Spleen (tissue), 11 donors: Measurements from ENCODE around the gene ACSL5. TPM values are rescaled to one million over a fixed set of nuclear protein-coding genes. Genes with fewer than 3 reads are reported as not detected.

Experiments used
- DNase-seq: peaks from one replicate; pipeline ENCODE4 v3.0.0-alpha.2; 2020
- H3K27ac ChIP-seq, 8 donors: fragments of 200-600 bp; sonication (generic) in 7 of 8; 1 replicate in 4 of 8; 2 replicates in 4 of 8; pipeline versions ENCODE4 v1.5.0 to v1.8.0; 2016 to 2021; ENCODE audit warnings: inconsistent platforms in 4 of 8, mild to moderate bottlenecking in 4 of 8, moderate library complexity in 1 of 8
- H3K27me3 ChIP-seq, 7 donors: fragments of 200-600 bp; sonication (generic) in 6 of 7; replicated peaks in 1 of 7; 1 replicate in 4 of 7; 2 replicates in 3 of 7; pipeline versions ENCODE4 v1.5.0 to v1.8.0; 2016 to 2021; ENCODE audit warnings: inconsistent platforms in 3 of 7, mild to moderate bottlenecking in 1 of 7
- H3K36me3 ChIP-seq, 6 donors: fragments of 200-600 bp; sonication (generic) in 5 of 6; 1 replicate in 4 of 6; 2 replicates in 2 of 6; pipeline versions ENCODE4 v1.5.0 to v1.8.0; 2016 to 2021; ENCODE audit warnings: inconsistent platforms in 2 of 6
- H3K4me1 ChIP-seq, 6 donors: fragments of 200-600 bp; sonication (generic) in 5 of 6; 1 replicate in 3 of 6; 2 replicates in 3 of 6; pipeline versions ENCODE4 v1.5.0 to v1.8.0; 2016 to 2021; ENCODE audit warnings: inconsistent platforms in 3 of 6
- H3K4me3 ChIP-seq, 8 donors: fragments of 200-600 bp; sonication (generic) in 7 of 8; 1 replicate in 4 of 8; 2 replicates in 4 of 8; pipeline versions ENCODE4 v1.5.0 to v1.8.0; 2016 to 2021; ENCODE audit warnings: inconsistent platforms in 4 of 8, mild to moderate bottlenecking in 4 of 8, moderate library complexity in 2 of 8
- H3K9me3 ChIP-seq, 8 donors: fragments of 200-600 bp; sonication (generic) in 7 of 8; 1 replicate in 4 of 8; 2 replicates in 4 of 8; pipeline versions ENCODE4 v1.5.0 to v1.8.0; 2016 to 2021; ENCODE audit warnings: inconsistent platforms in 4 of 8
- POLR2AphosphoS5 ChIP-seq, 3 donors: sonication (generic); formaldehyde crosslinking; IDR thresholded peaks; one replicate each; pipeline ENCODE4 v1.5.1; 2017; ENCODE audit warnings: antibody characterized with exemption in 3 of 3
- WGBS, 5 donors: extraction: QIAGEN DNeasy Blood & Tissue Kit in 3 of 5; methylation state at CpG; one replicate each; pipeline versions ENCODE4 v1.1.5 to v1.1.7; 2013 to 2018; 5-methylcytosine and 5-hydroxymethylcytosine counted together
- intact Hi-C: fragments of 100-400 bp; cut with DNase I; formaldehyde crosslinking; loops from one replicate; pipeline ENCODE4 v1.15.0; 2023; ENCODE audit warnings: low total_unique reads
- polyA plus RNA-seq, 3 donors: library from polyadenylated mRNA; stranded (reverse); fragments of 200-250 nt; gene quantifications; one replicate each; pipeline ENCODE4 v1.2.1, GENCODE V29; 2013
- total RNA-seq, 7 donors: library from RNA; depleted of rRNA in 3 of 7; stranded (reverse); fragments of >200 nt in 3 of 7; fragmentation: NEBNext Ultra II Directional in 4 of 7; extraction: Animal tissue kit (Norgen Biotek cat#: 25700) in 4 of 7; gene quantifications; one replicate each; pipeline versions ENCODE4 v1.1.0 to v1.2.1, GENCODE V29; 2016 to 2021
- TF ChIP-seq, protein P1 (sequence below), 11 experiments: fragments of 200-600 bp in 7 of 11; fragments of 450-650 bp in 4 of 11; sonication (generic) in 4 of 11; IDR thresholded peaks in 8 of 11; conservative IDR thresholded peaks in 3 of 11; 1 replicate in 7 of 11; 2 replicates in 4 of 11; pipeline versions ENCODE4 v1.4.0 to v1.8.0; 2016 to 2021; ENCODE audit warnings: antibody characterized with exemption in 11 of 11, inconsistent platforms in 4 of 11, mild to moderate bottlenecking in 1 of 11
- donor health status: healthy with polysubstance abuse.
- donor health status: DM: no; HTN: no; CAD: no; lungs with moderate emphysema.
- donor health status: DM: no; HTN: no; CAD: no.
- donor health status: Bipolar disorder and iron deficiency.
- donor health status: healthy.
- donor health status: DM: no; HTN: no; CAD: no.
- donor health status: DM: yes; HTN: yes; CAD: no.

Gene ACSL5
- total and polyA plus RNA-seq, 10 donors, result 18.6 to 49.4 (median 42.8) TPM

DNA sequence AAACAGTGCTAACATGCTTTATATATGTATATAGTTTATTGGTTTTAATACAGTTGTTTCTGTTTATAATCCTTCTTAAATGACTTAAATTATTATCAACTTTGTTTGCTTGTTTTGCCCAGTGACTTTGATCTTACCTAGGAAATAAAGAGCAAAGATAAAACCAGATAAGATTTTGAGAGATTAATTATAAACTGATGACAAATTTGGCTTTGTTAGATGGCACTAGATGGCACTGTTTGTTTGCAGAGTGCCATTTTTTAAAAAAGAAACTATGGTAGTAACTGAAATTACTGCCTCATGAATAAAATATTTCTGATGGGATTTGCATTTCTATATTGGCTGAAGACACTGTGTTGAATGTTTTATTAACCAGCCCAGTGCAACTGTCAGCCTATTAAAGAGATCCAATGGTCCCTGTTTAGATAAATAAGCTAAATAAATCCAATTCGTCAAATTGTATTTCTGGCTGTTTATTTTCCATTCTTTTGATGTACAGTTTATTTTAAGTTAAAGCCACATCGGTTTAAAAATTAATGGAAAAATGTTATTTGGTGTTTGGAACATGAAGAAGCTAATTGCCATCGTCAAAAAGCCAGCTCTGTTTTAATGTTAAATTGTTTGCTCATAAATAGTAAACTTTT is 101.8 kb downstream of the ACSL5 start:
- Histone ChIP-seq H3K27ac (no peak overlapping the region), H3K4me1 (peaks cover 0 to 33% (median 4%) of the 10 kb centered on the region in 6 donors), H3K4me3 (no peak overlapping the region), H3K36me3 (peaks cover 0 to 9% (median 0%) of the 10 kb centered on the region in 6 donors), H3K27me3 (no peaks in the 10 kb centered on the region), H3K9me3 (no peaks in the 10 kb centered on the region)
- DNase-seq, result no peak
- intact Hi-C loops, result no loop called here
- TF ChIP-seq, protein P1, sequence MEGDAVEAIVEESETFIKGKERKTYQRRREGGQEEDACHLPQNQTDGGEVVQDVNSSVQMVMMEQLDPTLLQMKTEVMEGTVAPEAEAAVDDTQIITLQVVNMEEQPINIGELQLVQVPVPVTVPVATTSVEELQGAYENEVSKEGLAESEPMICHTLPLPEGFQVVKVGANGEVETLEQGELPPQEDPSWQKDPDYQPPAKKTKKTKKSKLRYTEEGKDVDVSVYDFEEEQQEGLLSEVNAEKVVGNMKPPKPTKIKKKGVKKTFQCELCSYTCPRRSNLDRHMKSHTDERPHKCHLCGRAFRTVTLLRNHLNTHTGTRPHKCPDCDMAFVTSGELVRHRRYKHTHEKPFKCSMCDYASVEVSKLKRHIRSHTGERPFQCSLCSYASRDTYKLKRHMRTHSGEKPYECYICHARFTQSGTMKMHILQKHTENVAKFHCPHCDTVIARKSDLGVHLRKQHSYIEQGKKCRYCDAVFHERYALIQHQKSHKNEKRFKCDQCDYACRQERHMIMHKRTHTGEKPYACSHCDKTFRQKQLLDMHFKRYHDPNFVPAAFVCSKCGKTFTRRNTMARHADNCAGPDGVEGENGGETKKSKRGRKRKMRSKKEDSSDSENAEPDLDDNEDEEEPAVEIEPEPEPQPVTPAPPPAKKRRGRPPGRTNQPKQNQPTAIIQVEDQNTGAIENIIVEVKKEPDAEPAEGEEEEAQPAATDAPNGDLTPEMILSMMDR (IDR thresholded peaks at IDR 0.05 in 8 of 11, conservative IDR thresholded peaks at IDR 0.05 in 3 of 11), result peak in 5 of 11 experiments; percentile 14 to 36 (median 27)
- TF ChIP-seq POLR2AphosphoS5 (IDR thresholded peaks at IDR 0.05), result no peak
- WGBS, 5 donors, result 83 to 89% (median 84%) methylated on average over 3 of the region's 3 CpGs

Other genes with a start within 250 kb of the ACSL5 start
- 10 to 100 TPM in 1 of 7 donors, 1 to 10 TPM in 6; 5.0 to 15.0 (median 7.1) TPM for gene GPAM, start 190.4 kb upstream of the ACSL5 start, total RNA-seq
- gene GPAM, start 190.4 kb upstream of the ACSL5 start, polyA plus RNA-seq, result 1 to 10 TPM; 2.6 to 3.3 (median 2.6) TPM
- gene TECTB, start 90.7 kb upstream of the ACSL5 start, total RNA-seq, result not detected
- not detected for gene TECTB, start 90.7 kb upstream of the ACSL5 start, polyA plus RNA-seq
- gene ZDHHC6, start 72.8 kb downstream of the ACSL5 start, total RNA-seq, result 10 to 100 TPM; 28.0 to 47.1 (median 38.7) TPM
- 10 to 100 TPM; 32.3 to 51.9 (median 37.9) TPM for gene ZDHHC6, start 72.8 kb downstream of the ACSL5 start, polyA plus RNA-seq
- 100 to 1,000 TPM in 1 of 7 donors, 10 to 100 TPM in 6; 46.5 to 129 (median 73.2) TPM for gene VTI1A, start 73.1 kb downstream of the ACSL5 start, total RNA-seq
- gene VTI1A, start 73.1 kb downstream of the ACSL5 start, polyA plus RNA-seq, result 10 to 100 TPM in 1 of 3 donors, 1 to 10 TPM in 2; 7.8 to 12.7 (median 8.2) TPM